ENCODE measurements around the gene HBEGF. TPM values are rescaled to one million over a fixed set of nuclear protein-coding genes. Genes with fewer than 3 reads are reported as not detected.

HBEGF gene
- total RNA-seq, 1 donor from 2014 or later: 31.6 TPM

DNA sequence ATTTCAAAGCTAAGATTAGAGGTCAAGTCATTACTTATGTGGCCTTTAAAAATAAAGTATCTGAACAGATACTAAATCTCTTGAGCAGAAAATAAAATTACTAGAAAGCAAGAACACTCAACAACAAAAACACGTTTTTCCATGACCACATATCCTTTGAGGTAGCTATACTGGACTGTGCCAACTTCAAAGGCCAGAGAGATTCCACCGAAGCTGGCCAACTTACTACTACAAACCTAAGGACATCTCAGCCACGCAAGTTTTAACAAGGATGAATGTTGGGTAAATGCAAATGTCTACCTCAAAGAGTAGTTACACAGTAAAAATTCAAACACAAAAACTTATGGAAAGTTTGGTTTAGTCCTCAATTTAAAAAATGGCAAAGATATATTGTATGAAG, 62.4 kb downstream of the HBEGF start:
- Histone ChIP-seq H3K4me3 (ENCODE audit: low read depth, low read length) (no peak overlapping the region), H3K27me3 (ENCODE audit: control insufficient read depth, insufficient read depth, low read length) (no peaks in the 10 kb centered on the region), H3K36me3 (ENCODE audit: control insufficient read depth, insufficient read depth, low read length) (no peaks in the 10 kb centered on the region)
- TF ChIP-seq, protein P1, sequence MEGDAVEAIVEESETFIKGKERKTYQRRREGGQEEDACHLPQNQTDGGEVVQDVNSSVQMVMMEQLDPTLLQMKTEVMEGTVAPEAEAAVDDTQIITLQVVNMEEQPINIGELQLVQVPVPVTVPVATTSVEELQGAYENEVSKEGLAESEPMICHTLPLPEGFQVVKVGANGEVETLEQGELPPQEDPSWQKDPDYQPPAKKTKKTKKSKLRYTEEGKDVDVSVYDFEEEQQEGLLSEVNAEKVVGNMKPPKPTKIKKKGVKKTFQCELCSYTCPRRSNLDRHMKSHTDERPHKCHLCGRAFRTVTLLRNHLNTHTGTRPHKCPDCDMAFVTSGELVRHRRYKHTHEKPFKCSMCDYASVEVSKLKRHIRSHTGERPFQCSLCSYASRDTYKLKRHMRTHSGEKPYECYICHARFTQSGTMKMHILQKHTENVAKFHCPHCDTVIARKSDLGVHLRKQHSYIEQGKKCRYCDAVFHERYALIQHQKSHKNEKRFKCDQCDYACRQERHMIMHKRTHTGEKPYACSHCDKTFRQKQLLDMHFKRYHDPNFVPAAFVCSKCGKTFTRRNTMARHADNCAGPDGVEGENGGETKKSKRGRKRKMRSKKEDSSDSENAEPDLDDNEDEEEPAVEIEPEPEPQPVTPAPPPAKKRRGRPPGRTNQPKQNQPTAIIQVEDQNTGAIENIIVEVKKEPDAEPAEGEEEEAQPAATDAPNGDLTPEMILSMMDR (IDR thresholded peaks at IDR 0.05; ENCODE audit: insufficient read depth, low read length, poor library complexity, severe bottlenecking): no peak
- no peak for DNase-seq (ENCODE audit: low read depth)

Other genes with a start within 250 kb of the HBEGF start
- gene PURA, start 232.5 kb downstream of the HBEGF start, total RNA-seq: 6.0 and 7.1 TPM in 2 replicates
- 3.1 and 4.1 TPM in 2 replicates for gene IGIP, start 220.7 kb downstream of the HBEGF start, total RNA-seq
- gene CYSTM1, start 171.4 kb downstream of the HBEGF start, total RNA-seq: 125 and 176 TPM in 2 replicates
- 124 and 166 TPM in 2 replicates for gene PFDN1, start 43.5 kb downstream of the HBEGF start, total RNA-seq
- 0.07 TPM in 1 of 2 replicates, not detected in the other for gene SLC4A9, start 13.6 kb upstream of the HBEGF start, total RNA-seq
- gene ANKHD1, start 55.2 kb upstream of the HBEGF start, total RNA-seq: 62.9 and 80.4 TPM in 2 replicates
- 6.4 and 13.3 TPM in 2 replicates for gene EIF4EBP3, start 201.1 kb upstream of the HBEGF start, total RNA-seq
- gene SRA1, start 210.9 kb upstream of the HBEGF start, total RNA-seq: 42.1 and 45.5 TPM in 2 replicates
- gene APBB3, start 218.0 kb upstream of the HBEGF start, total RNA-seq: 9.6 and 13.3 TPM in 2 replicates
- gene SLC35A4, start 218.2 kb upstream of the HBEGF start, total RNA-seq: 55.9 and 60.5 TPM in 2 replicates

All from kidney epithelial cell (primary cell).